PC-3 (cell line): Measurements from ENCODE around the gene PLA2G4B.

Experiments
- EZH2phosphoT487 ChIP-seq: fragments of 300-600 bp; sonication (generic); IDR thresholded peaks from 2 replicates; pipeline ENCODE4 v1.6.1; 2018; ENCODE audit warnings: mild to moderate bottlenecking, antibody characterized with exemption, low read length, borderline replicate concordance
- TF ChIP-seq, protein P1 (sequence below): fragments of 300-600 bp; sonication (generic); conservative IDR thresholded peaks from 2 replicates; pipeline ENCODE4 v1.5.1; 2017; ENCODE audit warnings: antibody characterized with exemption, low read depth, mild to moderate bottlenecking, low read length

DNA sequence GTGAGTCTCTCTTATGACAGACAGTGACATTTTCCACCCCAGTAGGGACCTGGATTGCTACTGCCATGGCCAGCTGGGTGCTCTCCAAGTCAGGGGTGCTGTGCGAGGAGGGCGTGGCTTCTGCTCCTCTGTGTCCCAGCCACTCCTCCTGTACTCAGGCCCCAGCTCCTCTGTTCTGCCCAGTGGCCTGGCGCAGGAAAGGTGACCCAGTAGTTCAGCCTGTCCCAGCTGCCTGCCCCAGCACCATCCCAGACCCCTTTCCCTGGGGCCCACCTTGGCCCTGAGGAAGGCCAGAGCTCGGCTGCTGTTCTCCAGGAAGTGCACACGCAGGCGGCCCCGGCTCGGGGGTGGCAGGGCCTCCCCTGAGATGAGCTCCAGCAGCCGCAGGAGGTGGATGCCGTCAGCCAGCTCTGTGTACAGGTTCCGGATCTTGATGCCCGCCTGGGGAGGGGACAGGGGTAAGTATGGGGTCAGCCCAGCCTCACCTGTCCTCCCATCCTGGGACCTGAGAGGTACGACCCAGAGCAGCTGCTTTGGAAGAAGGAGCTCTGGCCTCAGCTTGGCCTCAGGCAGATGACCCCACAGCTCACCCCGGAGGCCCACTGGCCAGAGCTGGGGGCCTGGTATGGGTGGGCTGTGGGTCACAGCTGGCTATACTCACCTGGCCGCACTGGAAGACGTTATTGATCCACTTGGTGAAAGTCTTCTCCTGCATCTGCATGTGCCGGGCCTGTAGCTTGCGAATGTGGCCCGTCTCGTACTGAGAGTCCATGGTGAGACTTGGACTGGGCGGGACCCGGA is 54.2 kb downstream of the PLA2G4B start:
- TF ChIP-seq, protein P1, sequence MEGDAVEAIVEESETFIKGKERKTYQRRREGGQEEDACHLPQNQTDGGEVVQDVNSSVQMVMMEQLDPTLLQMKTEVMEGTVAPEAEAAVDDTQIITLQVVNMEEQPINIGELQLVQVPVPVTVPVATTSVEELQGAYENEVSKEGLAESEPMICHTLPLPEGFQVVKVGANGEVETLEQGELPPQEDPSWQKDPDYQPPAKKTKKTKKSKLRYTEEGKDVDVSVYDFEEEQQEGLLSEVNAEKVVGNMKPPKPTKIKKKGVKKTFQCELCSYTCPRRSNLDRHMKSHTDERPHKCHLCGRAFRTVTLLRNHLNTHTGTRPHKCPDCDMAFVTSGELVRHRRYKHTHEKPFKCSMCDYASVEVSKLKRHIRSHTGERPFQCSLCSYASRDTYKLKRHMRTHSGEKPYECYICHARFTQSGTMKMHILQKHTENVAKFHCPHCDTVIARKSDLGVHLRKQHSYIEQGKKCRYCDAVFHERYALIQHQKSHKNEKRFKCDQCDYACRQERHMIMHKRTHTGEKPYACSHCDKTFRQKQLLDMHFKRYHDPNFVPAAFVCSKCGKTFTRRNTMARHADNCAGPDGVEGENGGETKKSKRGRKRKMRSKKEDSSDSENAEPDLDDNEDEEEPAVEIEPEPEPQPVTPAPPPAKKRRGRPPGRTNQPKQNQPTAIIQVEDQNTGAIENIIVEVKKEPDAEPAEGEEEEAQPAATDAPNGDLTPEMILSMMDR: no peak
- no peak for TF ChIP-seq EZH2phosphoT487
